GM23338 (cell line): ENCODE data around the gene EMC10.

ENCODE experiments used
- CREB1 ChIP-seq: fragments of 250-450 bp; sonication (Bioruptor Pico); IDR thresholded peaks from 2 replicates; pipeline ENCODE4 v1.5.0; 2020; ENCODE audit warnings: low read depth, mild to moderate bottlenecking, moderate library complexity
- CTCF ChIP-seq, 2 experiments: fragments of 200-600 bp in 1 of 2; sonication (generic) in 1 of 2; conservative IDR thresholded peaks; 2 replicates each; pipeline versions ENCODE4 v1.5.1 to v1.6.1; 2016 to 2017; ENCODE audit warnings: antibody characterized with exemption in 2 of 2, low read depth in 2 of 2, mild to moderate bottlenecking in 2 of 2, moderate library complexity in 1 of 2
- ETS1 ChIP-seq: IDR thresholded peaks from 2 replicates; pipeline ENCODE4 v1.6.1; 2016; ENCODE audit warnings: antibody characterized with exemption
- EZH2 ChIP-seq: fragments of 200-600 bp; sonication (generic); IDR thresholded peaks from one replicate; pipeline ENCODE4 v1.8.0; 2017; ENCODE audit warnings: antibody characterized with exemption, mild to moderate bottlenecking, low read depth; ENCODE audit not compliant: unreplicated experiment
- EZH2phosphoT487 ChIP-seq: fragments of 200-600 bp; sonication (generic); IDR thresholded peaks from one replicate; pipeline ENCODE4 v1.8.1; 2018; ENCODE audit warnings: antibody characterized with exemption; ENCODE audit not compliant: unreplicated experiment
- JUNB ChIP-seq: IDR thresholded peaks from one replicate; pipeline ENCODE4 v1.6.1; 2016; ENCODE audit warnings: antibody characterized with exemption; ENCODE audit not compliant: unreplicated experiment
- NANOG ChIP-seq: IDR thresholded peaks from 2 replicates; pipeline ENCODE4 v1.6.1; 2016; ENCODE audit warnings: antibody characterized with exemption, borderline replicate concordance
- POLR2AphosphoS5 ChIP-seq: IDR thresholded peaks from 2 replicates; pipeline ENCODE4 v1.6.1; 2016; ENCODE audit warnings: antibody characterized with exemption, low read depth
- REST ChIP-seq: IDR thresholded peaks from one replicate; pipeline ENCODE4 v1.6.1; 2018; ENCODE audit warnings: antibody characterized with exemption; ENCODE audit not compliant: unreplicated experiment
- STAT1 ChIP-seq: IDR thresholded peaks from one replicate; pipeline ENCODE4 v1.6.1; 2016; ENCODE audit warnings: antibody characterized with exemption; ENCODE audit not compliant: unreplicated experiment
- ZNF114 ChIP-seq: fragments of 250-450 bp; sonication (Bioruptor Pico); IDR thresholded peaks from 2 replicates; pipeline ENCODE4 v1.5.0; 2020; ENCODE audit warnings: mild to moderate bottlenecking, moderate library complexity
- ZNF462 ChIP-seq: fragments of 250-450 bp; sonication (Bioruptor Pico); IDR thresholded peaks from 2 replicates; pipeline ENCODE4 v1.5.0; 2020; ENCODE audit warnings: mild to moderate bottlenecking, moderate library complexity

GRCh38 chr19:50476224-50476906 lies at the start of gene EMC10, which contains the start of gene GARIN5A:
- TF ChIP-seq REST = no peak
- TF ChIP-seq CTCF (conservative IDR thresholded peaks at IDR 0.05; ENCODE audit: low read depth in 2 of 2) = no peak
- TF ChIP-seq CREB1 (CRISPR knock-in tag) = no peak
- TF ChIP-seq ETS1 = 0 out of 2 replicates have a peak, but pooled peaks have one; percentile 31
- peak; percentile 95 for TF ChIP-seq POLR2AphosphoS5
- no peak for TF ChIP-seq EZH2
- no peak for TF ChIP-seq JUNB
- no peak for TF ChIP-seq EZH2phosphoT487
- no peak for TF ChIP-seq ZNF114 (CRISPR knock-in tag)
- no peak for TF ChIP-seq ZNF462 (CRISPR knock-in tag)
- TF ChIP-seq STAT1 = no peak
- no peak for TF ChIP-seq NANOG
